COR-L47 (cell line): Measurements from ENCODE around the gene MEOX2.

Experiments used
- DNase-seq: peaks from one replicate; lab custom pipeline; 2025; lab: John Stamatoyannopoulos, UW

Gene MEOX2

GRCh38 chr7:15681186-15681585 lies 5.3 kb downstream of the MEOX2 start:
- no peak for DNase-seq

GRCh38 chr7:15680446-15680845 lies 6.0 kb downstream of the MEOX2 start:
- DNase-seq = no peak

DNA sequence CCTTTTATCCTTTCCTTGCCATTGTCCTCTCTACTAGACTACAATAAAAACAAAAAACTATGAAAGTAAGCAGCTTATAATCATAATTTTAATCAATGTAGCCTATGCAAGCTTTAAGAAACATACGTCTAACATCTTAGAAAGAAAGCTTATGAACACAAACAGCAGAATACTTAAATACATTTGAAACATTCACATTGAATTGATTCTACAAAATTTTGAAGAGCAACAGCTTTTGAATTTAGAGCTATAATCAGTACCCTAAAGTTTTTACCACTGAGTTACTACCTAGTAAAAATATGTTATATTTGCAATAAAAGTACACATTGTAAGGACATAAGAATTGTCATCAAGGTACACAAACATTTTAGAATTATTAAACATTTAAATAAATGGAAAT lies 7.2 kb downstream of the MEOX2 start:
- no peak for DNase-seq

DNA sequence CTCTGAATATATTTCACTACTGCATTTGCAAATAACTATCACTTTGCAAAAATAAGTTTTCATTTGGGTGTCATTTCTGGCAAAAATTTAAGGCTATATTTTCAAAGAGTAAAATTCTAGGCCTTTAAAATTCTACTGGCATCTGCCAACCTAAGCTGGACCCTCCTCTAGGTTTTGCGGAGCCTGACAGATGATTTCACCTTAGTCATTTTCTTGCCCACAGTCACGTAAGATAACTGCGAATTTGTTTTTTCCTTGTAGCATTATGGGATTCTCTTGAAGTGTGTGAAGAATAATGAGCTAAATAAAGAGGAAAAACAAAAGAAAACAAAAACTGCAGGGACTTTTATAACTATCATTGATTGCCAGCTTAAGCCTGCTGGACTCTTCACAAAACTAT lies 7.8 kb downstream of the MEOX2 start:
- no peak for DNase-seq

GRCh38 chr7:15675379-15675778 lies 11.1 kb downstream of the MEOX2 start:
- DNase-seq = no peak

DNA sequence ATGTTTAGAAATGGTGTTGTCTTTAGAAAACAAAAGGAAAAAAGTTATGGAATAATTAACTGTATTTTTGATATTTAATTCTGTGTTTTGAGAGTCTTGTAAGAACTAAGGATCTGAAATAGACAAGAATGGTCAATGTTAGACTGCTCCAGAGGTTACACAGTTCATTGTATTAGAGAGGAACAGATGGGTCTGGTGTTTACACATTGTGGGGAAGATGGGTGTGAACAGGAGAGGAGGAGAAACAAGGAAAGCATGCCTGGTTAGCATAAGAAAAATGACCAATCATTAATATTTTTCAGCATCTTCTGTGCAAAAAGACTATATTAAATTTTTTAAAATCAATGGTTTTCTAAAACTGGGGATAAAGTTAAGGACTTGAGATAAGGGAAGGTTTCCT lies 11.9 kb downstream of the MEOX2 start:
- no peak for DNase-seq

DNA sequence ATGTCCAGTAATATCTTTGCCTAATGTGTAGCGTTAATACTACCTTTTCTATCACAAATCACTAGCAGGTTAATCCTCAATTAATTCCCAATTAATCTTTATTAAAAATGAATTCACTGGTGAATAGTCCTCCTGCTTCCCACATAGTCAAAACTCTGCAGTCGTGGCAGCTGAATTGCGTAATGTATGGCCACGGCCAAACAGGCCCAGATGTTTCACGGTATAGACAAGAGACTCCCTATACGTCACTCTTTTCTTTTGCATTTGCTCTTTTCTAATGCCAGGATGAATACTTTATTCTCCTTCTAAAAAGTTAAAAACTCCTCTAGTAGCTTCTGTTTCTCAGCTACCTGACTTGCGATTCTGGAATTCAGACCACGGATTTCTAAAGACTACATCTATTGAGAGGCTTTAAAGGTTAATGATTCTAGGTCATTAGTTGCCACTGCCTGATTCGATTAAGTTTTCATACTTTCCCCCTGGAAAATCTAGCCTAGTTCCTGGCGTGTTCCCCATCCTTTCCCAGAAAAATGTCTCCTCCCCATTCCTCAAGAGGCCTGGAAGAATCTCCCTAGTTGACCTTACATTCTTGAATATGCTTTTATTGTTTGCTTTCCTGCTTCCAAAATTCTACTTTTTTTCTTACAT lies 16.9 kb downstream of the MEOX2 start:
- DNase-seq = no peak

- no peak for DNase-seq
Observed at GRCh38 chr7:15667991-15668390, 18.5 kb downstream of the MEOX2 start.

DNA sequence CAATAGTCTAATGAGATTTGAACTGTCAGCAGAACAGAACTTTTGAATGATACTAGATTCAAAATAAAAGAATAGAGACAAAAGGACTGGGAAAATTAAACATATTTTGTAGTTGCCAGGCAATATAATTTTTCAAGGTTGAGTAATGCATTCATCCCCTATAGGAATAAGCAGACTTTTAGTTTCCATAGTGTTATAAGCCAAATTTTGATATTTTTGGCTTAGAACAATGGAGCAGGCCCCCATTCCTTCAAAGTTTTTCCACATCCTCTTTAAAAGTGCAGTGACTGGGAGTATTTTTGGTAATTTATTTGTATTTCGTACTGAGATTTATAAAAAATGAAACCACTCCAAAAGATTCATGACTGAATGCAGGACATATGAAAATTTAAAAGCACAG lies 24.0 kb downstream of the MEOX2 start:
- no peak for DNase-seq

DNA sequence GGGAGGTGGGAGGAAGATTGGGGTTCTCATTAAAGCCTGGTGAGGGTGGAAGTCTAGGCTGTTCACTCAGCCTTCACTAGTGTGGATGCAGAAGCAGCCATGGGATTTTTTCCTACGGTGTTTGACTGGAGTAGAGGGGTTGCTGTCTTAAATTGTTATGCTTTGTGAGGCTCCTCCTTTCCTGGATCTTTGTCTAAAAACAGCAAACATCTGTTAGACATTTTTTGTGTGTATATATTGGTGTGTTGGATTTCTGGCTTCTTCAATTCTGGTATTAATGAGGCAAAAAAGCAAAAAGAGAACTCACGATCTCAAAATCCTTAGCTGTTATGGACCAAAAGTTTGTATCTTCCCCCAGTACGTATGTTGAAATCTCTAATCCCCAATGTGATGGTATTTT lies 28.2 kb downstream of the MEOX2 start:
- DNase-seq = no peak

- no peak for DNase-seq
Observed at GRCh38 chr7:15652776-15653290, 33.6 kb downstream of the MEOX2 start.

DNA sequence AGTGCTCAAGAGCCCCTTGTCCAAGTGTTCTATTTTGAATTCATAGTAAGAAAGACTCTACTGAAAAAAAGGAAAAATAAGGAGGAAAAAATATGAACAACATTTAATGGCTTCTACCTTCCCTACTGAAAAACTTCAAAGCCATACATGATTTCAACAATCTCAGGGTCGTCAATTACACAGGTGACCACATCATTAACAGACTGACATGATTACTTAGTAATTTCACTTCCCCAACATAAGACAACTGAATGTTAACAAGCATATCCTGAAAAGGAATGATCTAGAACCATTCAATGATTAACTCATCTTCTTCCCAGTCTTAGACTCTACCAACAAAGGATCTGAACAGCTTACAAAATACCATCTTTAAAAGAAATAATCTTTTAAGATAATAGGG lies 34.8 kb downstream of the MEOX2 start:
- no peak for DNase-seq

- no peak for DNase-seq
Observed at GRCh38 chr7:15650787-15651186, 35.7 kb downstream of the MEOX2 start.

GRCh38 chr7:15648461-15648961 lies 38.0 kb downstream of the MEOX2 start:
- DNase-seq = no peak

- no peak for DNase-seq
Observed at GRCh38 chr7:15647309-15647708, 39.2 kb downstream of the MEOX2 start.

GRCh38 chr7:15643000-15643705 lies 43.3 kb downstream of the MEOX2 start:
- DNase-seq = no peak

DNA sequence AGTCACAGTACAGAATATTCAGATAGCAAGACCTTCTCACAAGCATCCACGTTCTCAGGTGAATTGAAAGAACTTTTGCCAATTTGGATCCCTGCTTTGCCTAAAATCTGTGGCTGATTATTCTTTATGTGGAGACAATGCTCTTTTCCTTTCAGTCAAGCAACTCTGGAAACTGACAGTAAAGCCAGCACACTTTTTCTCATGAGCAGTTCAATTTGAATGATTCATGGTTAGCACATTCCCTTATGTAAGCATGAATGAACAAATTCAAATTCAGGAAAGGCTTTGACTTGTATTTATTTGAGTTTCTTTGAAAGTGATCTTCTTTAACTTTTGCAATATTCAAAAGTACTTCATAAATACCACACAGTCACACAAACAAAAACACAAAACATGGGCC lies 57.6 kb downstream of the MEOX2 start:
- DNase-seq = no peak

- DNase-seq = no peak
Observed at GRCh38 chr7:15626041-15626440, 60.4 kb downstream of the MEOX2 start.

GRCh38 chr7:15625466-15625865 lies 61.0 kb downstream of the MEOX2 start:
- DNase-seq = no peak

GRCh38 chr7:15621468-15621867 lies 65.0 kb downstream of the MEOX2 start:
- no peak for DNase-seq

GRCh38 chr7:15620491-15621185 lies 65.8 kb downstream of the MEOX2 start:
- no peak for DNase-seq

- no peak for DNase-seq
Observed at GRCh38 chr7:15618275-15618674, 68.2 kb downstream of the MEOX2 start.

- DNase-seq = no peak
Observed at GRCh38 chr7:15612205-15612604, 74.3 kb downstream of the MEOX2 start.
